GM13977 (cell line): ENCODE measurements around the gene MCTP2.

Experiments used
- DNase-seq: peaks from one replicate; pipeline ENCODE4 v3.0.0; 2012; ENCODE audit warnings: low spot score
- in situ Hi-C: fragments of 300-500 bp; cut with MboI; formaldehyde crosslinking; loops from one replicate; pipeline ENCODE4 v1.12.0; 2022; ENCODE audit warnings: low sequenced_read_pairs, low pct_unique_long_range_greater_than_20kb, mixed read lengths, inconsistent platforms; ENCODE audit not compliant: unreplicated experiment
- TF ChIP-seq, protein P1 (sequence below): IDR thresholded peaks from 2 replicates; pipeline ENCODE4 v1.5.1; 2012; ENCODE audit warnings: mild to moderate bottlenecking, control low read depth; ENCODE audit not compliant: insufficient read depth; ENCODE audit errors: extremely low read depth, missing control alignments

MCTP2 gene

DNA sequence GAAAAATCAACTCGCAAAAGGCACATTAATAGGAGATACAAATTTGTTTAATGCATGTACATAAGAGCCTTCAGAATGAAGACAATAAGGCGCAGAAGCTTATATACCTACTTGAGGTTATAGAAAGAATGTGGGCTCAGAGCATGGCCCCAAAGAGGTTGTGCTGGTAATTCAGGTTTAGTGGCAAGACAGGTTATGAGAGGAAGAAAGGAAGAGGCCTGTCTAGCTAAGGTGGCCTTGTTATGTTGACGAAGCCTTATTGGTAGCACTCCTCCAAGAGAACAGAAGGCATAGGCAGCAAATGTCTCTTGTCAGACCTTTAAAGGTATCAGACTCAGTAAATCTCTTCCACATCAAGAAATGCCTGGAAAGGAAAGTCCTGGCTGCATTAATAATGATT, 290.8 kb downstream of the MCTP2 start:
- TF ChIP-seq, protein P1, sequence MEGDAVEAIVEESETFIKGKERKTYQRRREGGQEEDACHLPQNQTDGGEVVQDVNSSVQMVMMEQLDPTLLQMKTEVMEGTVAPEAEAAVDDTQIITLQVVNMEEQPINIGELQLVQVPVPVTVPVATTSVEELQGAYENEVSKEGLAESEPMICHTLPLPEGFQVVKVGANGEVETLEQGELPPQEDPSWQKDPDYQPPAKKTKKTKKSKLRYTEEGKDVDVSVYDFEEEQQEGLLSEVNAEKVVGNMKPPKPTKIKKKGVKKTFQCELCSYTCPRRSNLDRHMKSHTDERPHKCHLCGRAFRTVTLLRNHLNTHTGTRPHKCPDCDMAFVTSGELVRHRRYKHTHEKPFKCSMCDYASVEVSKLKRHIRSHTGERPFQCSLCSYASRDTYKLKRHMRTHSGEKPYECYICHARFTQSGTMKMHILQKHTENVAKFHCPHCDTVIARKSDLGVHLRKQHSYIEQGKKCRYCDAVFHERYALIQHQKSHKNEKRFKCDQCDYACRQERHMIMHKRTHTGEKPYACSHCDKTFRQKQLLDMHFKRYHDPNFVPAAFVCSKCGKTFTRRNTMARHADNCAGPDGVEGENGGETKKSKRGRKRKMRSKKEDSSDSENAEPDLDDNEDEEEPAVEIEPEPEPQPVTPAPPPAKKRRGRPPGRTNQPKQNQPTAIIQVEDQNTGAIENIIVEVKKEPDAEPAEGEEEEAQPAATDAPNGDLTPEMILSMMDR, result no peak
- DNase-seq, result no peak
- in situ Hi-C loops, result no loop called here

DNA sequence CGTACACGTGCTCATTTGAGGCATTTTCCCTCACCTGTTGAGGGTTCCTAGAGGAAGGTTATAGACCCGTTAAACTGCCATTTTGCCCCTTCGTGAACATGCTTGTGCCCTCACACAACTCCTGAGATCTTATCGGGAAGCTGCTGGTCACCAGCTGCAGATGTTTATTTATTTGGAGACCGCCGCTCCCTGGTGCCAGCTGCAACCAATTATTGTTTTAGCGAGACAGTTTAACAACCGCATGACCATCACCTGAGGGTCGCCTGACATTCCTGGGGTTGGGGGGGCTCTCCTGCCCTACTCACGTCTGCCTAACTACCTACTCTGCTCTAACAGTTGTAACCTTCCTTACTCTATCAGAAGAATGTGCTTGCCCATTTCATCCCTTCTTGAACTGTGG, 292.5 kb downstream of the MCTP2 start:
- TF ChIP-seq, protein P1, result no peak
- no peak for DNase-seq
- in situ Hi-C loops, result no loop called here

DNA sequence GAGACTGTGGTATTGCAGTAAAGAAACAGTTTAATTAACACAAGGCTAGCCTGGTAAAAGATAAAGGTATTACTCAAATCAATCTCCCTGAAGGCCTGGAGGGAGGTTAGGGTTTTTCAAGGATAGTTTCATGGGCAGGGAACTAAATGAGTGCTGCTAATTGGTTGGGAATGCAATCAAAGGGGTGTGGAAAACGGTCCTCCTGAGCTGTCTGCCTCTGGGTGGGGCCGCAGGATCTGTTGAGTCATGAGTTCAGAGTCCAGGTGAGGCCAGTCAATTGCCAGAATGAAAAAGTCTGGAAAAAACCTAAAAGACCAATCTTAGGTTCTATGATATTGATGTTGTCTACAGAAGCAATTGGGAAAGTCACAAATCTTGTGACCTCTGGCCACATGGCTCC, 293.2 kb downstream of the MCTP2 start:
- TF ChIP-seq, protein P1, result no peak
- no peak for DNase-seq
- in situ Hi-C loops, result no loop called here

- DNase-seq, result no peak
- TF ChIP-seq, protein P1, result peak; percentile 3
- in situ Hi-C loops, result no loop called here
These were observed 294.8 kb downstream of the MCTP2 start for GRCh38 chr15:94526071-94526689.

DNA sequence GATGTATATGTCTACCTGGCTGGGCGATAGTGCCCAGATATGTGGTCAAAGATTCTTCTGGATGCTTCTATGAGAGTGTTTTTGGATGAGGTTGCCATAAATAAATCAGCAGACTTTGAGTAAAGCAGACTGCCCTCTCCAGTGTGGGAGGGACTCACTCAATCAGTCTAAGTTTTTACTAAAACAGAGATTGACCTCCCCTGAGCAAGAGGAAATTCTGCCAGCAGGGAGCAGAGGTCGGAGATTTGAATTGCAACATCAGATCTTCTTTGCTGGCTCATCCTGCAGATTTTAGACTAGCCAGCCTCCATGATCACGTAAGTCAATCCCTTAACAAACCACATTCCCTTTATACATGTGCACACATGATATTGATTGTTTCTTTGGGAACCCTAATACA, 300.9 kb downstream of the MCTP2 start:
- no peak for DNase-seq
- TF ChIP-seq, protein P1, result no peak
- in situ Hi-C loops, result no loop called here
